D721Med (cell line): ENCODE results near the gene PC.

Experiments used
- DNase-seq: peaks from one replicate; pipeline ENCODE4 v3.0.0; 2011; ENCODE audit warnings: low spot score; ENCODE audit not compliant: insufficient read length
- FAIRE-seq: peaks from 2 replicates; lab custom pipeline; 2011; peaks lifted over from hg19 to GRCh38; lab: Jason Lieb, UNC
- CTCF ChIP-seq: IDR thresholded peaks from 2 replicates; pipeline ENCODE4 v1.5.1; 2012; ENCODE audit warnings: mild to moderate bottlenecking, control low read depth; ENCODE audit not compliant: insufficient read depth; ENCODE audit errors: missing control alignments

Gene PC

GRCh38 chr11:66866511-66866986 is 91.6 kb downstream of the PC start:
- TF ChIP-seq CTCF, result no peak
- FAIRE-seq (no peak), DNase-seq (no peak)

GRCh38 chr11:66866007-66866406 is 92.2 kb downstream of the PC start:
- no peak for DNase-seq
- TF ChIP-seq CTCF, result no peak

GRCh38 chr11:66864924-66865697 is 93.1 kb downstream of the PC start:
- DNase-seq (no peak), FAIRE-seq (no peak)
- TF ChIP-seq CTCF, result no peak

More at GRCh38 chr11:66866007-66866406, 92.2 kb downstream of the PC start:
- FAIRE-seq, result no peak

GRCh38 chr11:66864172-66864901 is 93.8 kb downstream of the PC start:
- FAIRE-seq, result no peak
- no peak for TF ChIP-seq CTCF
- DNase-seq, result no peak

GRCh38 chr11:66863428-66864125 is 94.6 kb downstream of the PC start:
- DNase-seq (no peak), FAIRE-seq (no peak)
- TF ChIP-seq CTCF, result no peak

- no peak for DNase-seq
- no peak for FAIRE-seq
- TF ChIP-seq CTCF, result no peak
Observed at GRCh38 chr11:66862559-66863037, 95.6 kb downstream of the PC start.
